ENCODE data around the gene NAA35. TPM values are rescaled to one million over a fixed set of nuclear protein-coding genes. Genes with fewer than 3 reads are reported as not detected.

The NAA35 gene
- total RNA-seq, 1 experiment from 2014 or later, result 12.2 TPM

GRCh38 chr9:85987236-85987635 is 46.3 kb downstream of the NAA35 start:
- POLR2A ChIA-PET (ENCODE audit: unreplicated experiment), result no interaction called here
- CTCF ChIA-PET, result no interaction called here

GRCh38 chr9:85994191-85994590 is 53.2 kb downstream of the NAA35 start:
- no peak overlapping the region for H3K27ac ChIP-seq (ENCODE audit: low read length)
- TF ChIP-seq EZH2phosphoT487 (IDR thresholded peaks at IDR 0.05; ENCODE audit: borderline replicate concordance, low read length) (no peak), CTCF (conservative IDR thresholded peaks at IDR 0.05; ENCODE audit: low read depth, low read length) (no peak), EZH2 (IDR thresholded peaks at IDR 0.05; ENCODE audit: low read length, unreplicated experiment) (no peak)
- no peaks in the 10 kb centered on the region for H4K20me1 ChIP-seq (ENCODE audit: low read length)
- intact Hi-C loops (cut with micrococcal nuclease), result no loop called here
- no peak overlapping the region for H2AFZ ChIP-seq (ENCODE audit: low read length)
- POLR2A ChIA-PET (ENCODE audit: unreplicated experiment), result no interaction called here
- no peaks in the 10 kb centered on the region for H3K9me2 ChIP-seq (replicated peaks; ENCODE audit: low read length)
- no TSS peak for BruUV-seq (replicated peaks)
- no peak overlapping the region for H3K4me2 ChIP-seq (ENCODE audit: low read length)
- H3K9ac ChIP-seq (ENCODE audit: low read length), result no peak overlapping the region
- CTCF ChIA-PET, result no interaction called here
- no peaks in the 10 kb centered on the region for H3K27me3 ChIP-seq (ENCODE audit: low read length)
- no peaks in the 10 kb centered on the region for H3F3A ChIP-seq (ENCODE audit: low read length, unreplicated experiment)
- no peak for DNase-seq
- H3K79me2 ChIP-seq (ENCODE audit: low read length), result no peaks in the 10 kb centered on the region
- H3K9me3 ChIP-seq (ENCODE audit: low read length), result no peaks in the 10 kb centered on the region
- peaks cover 4% of the 10 kb centered on the region; the same call in 1 of the 2 replicates for H3K36me3 ChIP-seq (ENCODE audit: low read depth, low read length)
- H3K4me3 ChIP-seq (ENCODE audit: low read length), result no peak overlapping the region
- no peaks in the 10 kb centered on the region for H3K4me1 ChIP-seq (ENCODE audit: insufficient read depth, low read length)
- ATAC-seq, result no peak

More at GRCh38 chr9:85987236-85987635, 46.3 kb downstream of the NAA35 start:
- intact Hi-C loops (cut with micrococcal nuclease), result no loop called here
- ATAC-seq, result no peak
- Histone ChIP-seq H3K36me3 (ENCODE audit: low read depth, low read length) (peaks cover 16% of the 10 kb centered on the region), H3F3A (ENCODE audit: low read length, unreplicated experiment) (no peaks in the 10 kb centered on the region), H3K4me1 (ENCODE audit: insufficient read depth, low read length) (no peaks in the 10 kb centered on the region), H3K79me2 (ENCODE audit: low read length) (no peaks in the 10 kb centered on the region), H3K27me3 (ENCODE audit: low read length) (no peaks in the 10 kb centered on the region), H2AFZ (ENCODE audit: low read length) (no peak overlapping the region), H3K4me3 (ENCODE audit: low read length) (no peak overlapping the region), H3K4me2 (ENCODE audit: low read length) (no peak overlapping the region), H3K9me3 (ENCODE audit: low read length) (no peaks in the 10 kb centered on the region), H3K27ac (ENCODE audit: low read length) (no peak overlapping the region), H4K20me1 (ENCODE audit: low read length) (no peaks in the 10 kb centered on the region), H3K9ac (ENCODE audit: low read length) (no peak overlapping the region), H3K9me2 (replicated peaks; ENCODE audit: low read length) (no peaks in the 10 kb centered on the region)
- TF ChIP-seq EZH2phosphoT487 (IDR thresholded peaks at IDR 0.05; ENCODE audit: borderline replicate concordance, low read length), result no peak
- no peak for TF ChIP-seq EZH2 (IDR thresholded peaks at IDR 0.05; ENCODE audit: low read length, unreplicated experiment)
- TF ChIP-seq CTCF (conservative IDR thresholded peaks at IDR 0.05; ENCODE audit: low read depth, low read length), result no peak
- no peak for DNase-seq
- no TSS peak for BruUV-seq (replicated peaks)

GRCh38 chr9:85995097-85995496 is 54.2 kb downstream of the NAA35 start:
- CTCF ChIA-PET, result no interaction called here
- Histone ChIP-seq H3K4me3 (ENCODE audit: low read length) (no peak overlapping the region), H3K9ac (ENCODE audit: low read length) (no peak overlapping the region), H3K9me2 (replicated peaks; ENCODE audit: low read length) (no peaks in the 10 kb centered on the region), H3K4me2 (ENCODE audit: low read length) (no peak overlapping the region), H2AFZ (ENCODE audit: low read length) (no peak overlapping the region), H3K4me1 (ENCODE audit: insufficient read depth, low read length) (no peaks in the 10 kb centered on the region), H4K20me1 (ENCODE audit: low read length) (no peaks in the 10 kb centered on the region), H3F3A (ENCODE audit: low read length, unreplicated experiment) (no peaks in the 10 kb centered on the region), H3K9me3 (ENCODE audit: low read length) (no peaks in the 10 kb centered on the region), H3K27me3 (ENCODE audit: low read length) (no peaks in the 10 kb centered on the region), H3K36me3 (ENCODE audit: low read depth, low read length) (peaks cover 4% of the 10 kb centered on the region; the same call in 1 of the 2 replicates), H3K79me2 (ENCODE audit: low read length) (no peaks in the 10 kb centered on the region), H3K27ac (ENCODE audit: low read length) (no peak overlapping the region)
- intact Hi-C loops (cut with micrococcal nuclease), result no loop called here
- no peak for DNase-seq
- no peak for ATAC-seq
- TF ChIP-seq CTCF (conservative IDR thresholded peaks at IDR 0.05; ENCODE audit: low read depth, low read length) (no peak), EZH2phosphoT487 (IDR thresholded peaks at IDR 0.05; ENCODE audit: borderline replicate concordance, low read length) (no peak), EZH2 (IDR thresholded peaks at IDR 0.05; ENCODE audit: low read length, unreplicated experiment) (no peak)
- no TSS peak for BruUV-seq (replicated peaks)
- POLR2A ChIA-PET (ENCODE audit: unreplicated experiment), result no interaction called here
